ENCODE results near the gene CNOT2. TPM values are rescaled to one million over a fixed set of nuclear protein-coding genes. Genes with fewer than 3 reads are reported as not detected.
A peak's percentile ranks its signal among the peaks of the same experiment; 100 is the strongest.

Gene CNOT2
- total RNA-seq, 1 donor from 2014 or later, result 74.4 TPM

DNA sequence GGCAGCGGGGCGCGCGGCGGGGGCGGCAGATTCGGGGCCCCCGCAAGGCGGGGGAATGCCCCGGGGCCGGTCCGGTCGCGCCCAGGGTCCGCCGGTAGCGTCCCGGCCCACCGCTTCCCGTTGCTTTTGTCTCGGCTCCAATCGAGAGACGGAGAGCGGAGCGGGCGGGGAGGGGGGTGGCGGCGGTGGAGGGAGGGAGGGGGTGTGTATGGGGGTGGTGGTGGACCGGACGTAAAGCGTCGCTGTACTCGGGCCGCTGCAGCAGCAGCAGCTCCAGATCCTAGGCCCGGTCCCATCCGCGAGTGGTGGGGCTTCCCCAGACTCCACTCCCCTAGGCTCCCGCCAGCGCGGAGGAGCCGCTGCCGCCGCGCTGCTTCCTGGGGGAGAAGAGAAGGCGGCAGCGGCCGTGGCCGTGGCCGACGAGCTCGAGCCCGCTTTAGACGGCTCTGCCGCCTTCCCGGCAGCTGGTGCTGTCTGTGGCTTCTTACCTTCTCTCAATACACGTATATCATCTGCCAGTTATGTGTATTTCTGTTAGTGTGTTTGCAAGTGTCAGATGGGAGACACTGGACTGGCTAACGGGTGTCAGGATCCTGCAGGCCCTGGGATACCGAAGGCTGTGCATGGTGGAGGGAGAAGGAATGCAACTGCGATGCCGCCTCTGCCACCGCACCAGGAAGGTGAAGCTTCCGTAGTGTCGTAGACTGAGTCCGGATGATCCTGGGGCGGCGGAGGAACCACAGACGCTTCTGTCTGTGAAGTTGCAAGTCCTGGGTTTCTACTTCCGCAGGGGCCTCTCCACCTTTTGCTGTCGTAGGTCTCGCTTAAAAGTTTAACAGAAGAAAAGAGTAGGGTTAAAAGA lies 508 bp downstream of the CNOT2 start:
- peak overlapping the region; percentile 99 for H3K27ac Mint-ChIP-seq
- peak; percentile 89 for DNase-seq
- intact Hi-C loops (cut with micrococcal nuclease), result loop anchor here (1.0 to 10.0 kb wide), 10 partner anchors 69 to 1599 kb away; partner anchors contain the start of genes CCT2, MDM2, RAB3IP and SLC35E3
- H3K4me1 Mint-ChIP-seq, result peaks cover 55% of the 10 kb centered on the region
- H3K4me3 Mint-ChIP-seq, result peak overlapping the region; percentile 94
- peaks cover 49% of the 10 kb centered on the region for H3K36me3 Mint-ChIP-seq (ENCODE audit: low read depth)
- peaks cover 7% of the 10 kb centered on the region for H3K9me3 Mint-ChIP-seq
- no peaks in the 10 kb centered on the region for H3K27me3 Mint-ChIP-seq

DNA sequence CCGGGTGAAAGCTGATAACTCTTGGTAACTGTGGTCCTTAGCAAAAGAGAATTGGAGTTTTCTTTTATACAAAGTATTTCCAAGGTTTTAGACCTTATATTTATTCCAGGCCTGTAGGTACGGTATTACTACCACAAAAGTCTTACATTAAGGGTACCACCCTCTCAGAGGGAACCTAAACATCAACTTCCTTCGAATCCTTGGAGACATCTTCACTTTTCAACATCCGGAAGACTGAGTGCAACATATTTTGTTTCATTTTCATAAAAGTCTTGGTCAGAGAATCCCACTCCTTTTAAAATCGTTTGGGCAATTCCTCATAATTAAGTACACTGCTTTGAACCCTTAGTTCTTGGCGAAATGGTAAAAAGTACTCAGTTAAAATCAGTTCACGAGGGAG lies 1.2 kb downstream of the CNOT2 start:
- Mint-ChIP-seq H3K36me3 (ENCODE audit: low read depth) (peaks cover 43% of the 10 kb centered on the region), H3K27ac (peak overlapping the region; percentile 97), H3K4me3 (peak overlapping the region; percentile 94), H3K4me1 (peaks cover 57% of the 10 kb centered on the region), H3K9me3 (peaks cover 7% of the 10 kb centered on the region), H3K27me3 (no peaks in the 10 kb centered on the region)
- intact Hi-C loops (cut with micrococcal nuclease), result loop anchor here (5.0 to 10.0 kb wide), 8 partner anchors 68 to 1598 kb away; partner anchors contain the start of genes MDM2, SLC35E3, TMEM19 and YEATS4
- no peak for DNase-seq

DNA sequence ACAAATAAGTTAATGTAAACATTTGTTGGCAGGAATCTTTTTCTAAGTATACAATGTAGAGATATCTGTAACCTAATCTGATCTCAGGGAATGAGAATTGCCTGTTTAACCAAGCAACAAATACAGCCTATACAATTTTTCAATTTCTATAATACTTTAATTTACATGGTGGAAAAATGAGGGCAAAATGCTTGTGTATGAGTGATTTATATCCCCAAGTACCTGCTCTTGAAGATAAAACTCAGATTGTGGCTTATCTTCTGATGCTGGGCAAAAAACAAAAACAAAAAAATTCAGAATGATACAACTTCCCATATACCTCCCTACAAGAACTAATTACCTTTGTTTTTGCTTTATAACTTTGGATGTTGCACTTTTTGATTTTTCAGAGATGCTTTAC lies 2.2 kb downstream of the CNOT2 start:
- no peaks in the 10 kb centered on the region for H3K27me3 Mint-ChIP-seq
- intact Hi-C loops (cut with micrococcal nuclease), result loop anchor here (10.0 kb wide), 2 partner anchors 1001 to 1439 kb away; partner anchors contain the start of gene TMEM19
- peaks cover 38% of the 10 kb centered on the region for H3K36me3 Mint-ChIP-seq (ENCODE audit: low read depth)
- no peak for DNase-seq
- peaks cover 4% of the 10 kb centered on the region for H3K9me3 Mint-ChIP-seq
- peaks cover 54% of the 10 kb centered on the region for H3K4me1 Mint-ChIP-seq
- H3K27ac Mint-ChIP-seq, result no peak overlapping the region
- peak overlapping the region; percentile 22 for H3K4me3 Mint-ChIP-seq

DNA sequence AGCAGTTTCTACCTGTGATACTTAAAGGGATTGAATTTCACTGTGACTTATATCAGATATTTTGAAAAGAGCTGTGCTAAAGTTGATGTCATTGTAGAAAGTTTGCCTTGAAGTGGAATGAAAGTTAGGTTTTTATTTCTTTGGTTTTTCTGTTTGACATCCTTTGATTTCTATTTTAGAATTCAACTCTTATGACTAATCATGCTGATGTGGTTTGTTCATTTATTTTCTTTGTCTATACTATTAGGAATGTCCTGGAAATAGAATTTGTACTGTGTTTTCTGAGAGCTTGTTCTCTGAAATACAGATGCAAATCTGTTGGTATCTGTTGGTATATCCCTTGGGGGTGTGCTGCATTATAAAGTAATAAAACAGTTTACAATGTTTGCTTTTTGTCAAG lies 3.3 kb downstream of the CNOT2 start:
- Mint-ChIP-seq H3K36me3 (ENCODE audit: low read depth) (peaks cover 37% of the 10 kb centered on the region), H3K4me1 (peaks cover 58% of the 10 kb centered on the region), H3K27me3 (no peaks in the 10 kb centered on the region), H3K9me3 (no peaks in the 10 kb centered on the region), H3K4me3 (no peak overlapping the region), H3K27ac (no peak overlapping the region)
- no peak for DNase-seq
- intact Hi-C loops (cut with micrococcal nuclease), result loop anchor here (10.0 kb wide), 2 partner anchors 1002 to 1438 kb away; partner anchors contain the start of gene TMEM19

DNA sequence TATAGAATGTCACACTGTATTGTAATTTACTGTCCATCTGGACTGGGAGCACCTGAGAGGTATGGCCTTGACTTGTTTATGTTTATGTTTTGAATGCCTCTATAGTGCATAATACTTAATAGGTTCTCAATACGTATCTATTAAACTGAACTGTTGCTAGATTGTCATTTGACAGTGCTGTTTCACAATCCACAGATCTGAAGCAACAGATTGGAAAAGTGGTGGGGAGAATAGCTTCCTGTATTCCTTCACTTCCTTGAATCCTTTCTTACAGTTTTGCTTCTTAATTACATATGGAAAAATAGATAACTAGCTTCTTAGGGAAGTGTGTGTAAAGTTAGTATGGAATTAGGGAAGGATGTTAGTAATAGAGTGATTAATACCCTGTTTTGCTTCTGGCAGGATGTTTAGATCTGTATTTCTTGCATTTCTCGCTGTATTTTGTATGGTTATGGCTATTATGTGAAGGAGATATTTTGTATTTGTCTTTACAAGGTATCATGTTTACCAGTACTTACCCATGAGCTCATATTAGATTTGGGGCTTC lies 4.5 kb downstream of the CNOT2 start:
- Mint-ChIP-seq H3K9me3 (no peaks in the 10 kb centered on the region), H3K36me3 (ENCODE audit: low read depth) (peaks cover 30% of the 10 kb centered on the region), H3K27ac (no peak overlapping the region), H3K27me3 (no peaks in the 10 kb centered on the region), H3K4me1 (peaks cover 56% of the 10 kb centered on the region), H3K4me3 (no peak overlapping the region)
- intact Hi-C loops (cut with micrococcal nuclease), result loop anchor here (10.0 kb wide), 2 partner anchors 1003 to 1437 kb away; partner anchors contain the start of gene TMEM19
- no peak for DNase-seq

DNA sequence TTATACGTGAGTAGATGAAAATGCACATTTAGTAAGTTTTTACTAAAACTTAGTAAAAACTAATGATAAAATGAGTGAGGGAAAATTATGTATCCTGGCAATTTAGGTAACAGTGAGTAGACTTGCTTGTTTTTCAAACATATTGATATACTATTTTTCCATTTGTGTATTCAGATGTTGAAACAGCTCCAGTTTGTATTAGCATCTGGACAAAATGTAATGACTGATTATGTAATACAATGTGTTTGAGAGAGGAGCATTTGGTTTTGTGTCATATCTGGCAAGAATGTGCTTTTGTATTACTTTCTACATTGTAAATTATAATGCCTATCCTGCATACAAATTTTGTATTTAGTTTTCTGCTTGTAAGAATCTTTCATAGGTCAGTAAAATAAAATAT lies 5.6 kb downstream of the CNOT2 start:
- H3K27ac Mint-ChIP-seq, result no peak overlapping the region
- peaks cover 55% of the 10 kb centered on the region for H3K4me1 Mint-ChIP-seq
- intact Hi-C loops (cut with micrococcal nuclease), result loop anchor here (10.0 kb wide), 2 partner anchors 1004 to 1436 kb away; partner anchors contain the start of gene TMEM19
- peaks cover 29% of the 10 kb centered on the region for H3K36me3 Mint-ChIP-seq (ENCODE audit: low read depth)
- no peaks in the 10 kb centered on the region for H3K9me3 Mint-ChIP-seq
- no peak for DNase-seq
- H3K4me3 Mint-ChIP-seq, result no peak overlapping the region
- no peaks in the 10 kb centered on the region for H3K27me3 Mint-ChIP-seq

DNA sequence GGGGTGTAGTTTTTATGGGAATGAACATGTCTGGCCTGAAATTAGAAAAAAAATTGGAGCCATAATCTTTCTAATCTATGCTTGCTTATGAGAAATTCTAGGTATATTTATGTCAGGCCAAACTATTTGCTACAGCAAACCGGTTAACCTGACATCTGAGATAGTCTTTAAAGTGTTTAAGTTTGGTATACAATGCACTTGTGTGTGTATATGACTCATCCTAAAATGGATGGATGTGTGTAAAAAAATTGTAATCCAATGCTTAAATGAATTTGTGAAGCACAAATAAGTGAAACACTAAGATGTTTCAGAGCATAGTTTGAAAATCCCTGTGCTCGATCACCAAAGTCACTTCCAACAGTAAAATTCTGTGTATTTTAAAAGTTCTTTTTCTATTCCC lies 6.7 kb downstream of the CNOT2 start:
- no peak for DNase-seq
- no peaks in the 10 kb centered on the region for H3K9me3 Mint-ChIP-seq
- H3K4me3 Mint-ChIP-seq, result no peak overlapping the region
- H3K36me3 Mint-ChIP-seq (ENCODE audit: low read depth), result peaks cover 21% of the 10 kb centered on the region
- peaks cover 48% of the 10 kb centered on the region for H3K4me1 Mint-ChIP-seq
- H3K27ac Mint-ChIP-seq, result no peak overlapping the region
- H3K27me3 Mint-ChIP-seq, result no peaks in the 10 kb centered on the region
- intact Hi-C loops (cut with micrococcal nuclease), result loop anchor here (10.0 kb wide), 2 partner anchors 1005 to 1435 kb away; partner anchors contain the start of gene TMEM19

DNA sequence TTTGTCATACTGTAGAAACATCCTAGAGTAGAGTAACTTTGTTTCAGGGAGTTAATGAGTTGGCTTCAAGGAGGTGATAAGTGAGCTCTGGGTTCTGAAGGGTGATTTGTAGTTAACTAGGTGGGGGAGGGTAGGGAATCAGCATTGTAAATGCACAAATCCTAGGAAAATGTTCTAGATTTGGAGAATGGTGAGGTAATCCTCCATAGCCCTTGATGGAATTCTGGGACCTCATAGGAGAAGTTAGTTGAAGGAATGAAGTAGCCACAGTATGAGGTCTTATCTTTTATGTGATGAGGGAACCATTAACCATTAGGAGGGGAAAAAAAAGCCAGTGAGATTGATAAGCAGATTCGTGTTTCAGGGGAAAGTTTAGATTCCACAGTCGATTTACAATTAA lies 8.0 kb downstream of the CNOT2 start:
- no peaks in the 10 kb centered on the region for H3K9me3 Mint-ChIP-seq
- H3K27ac Mint-ChIP-seq, result peak overlapping the region; percentile 39
- H3K4me3 Mint-ChIP-seq, result no peak overlapping the region
- no peaks in the 10 kb centered on the region for H3K27me3 Mint-ChIP-seq
- DNase-seq, result no peak
- H3K36me3 Mint-ChIP-seq (ENCODE audit: low read depth), result peaks cover 20% of the 10 kb centered on the region
- intact Hi-C loops (cut with micrococcal nuclease), result no loop called here
- peaks cover 42% of the 10 kb centered on the region for H3K4me1 Mint-ChIP-seq

DNA sequence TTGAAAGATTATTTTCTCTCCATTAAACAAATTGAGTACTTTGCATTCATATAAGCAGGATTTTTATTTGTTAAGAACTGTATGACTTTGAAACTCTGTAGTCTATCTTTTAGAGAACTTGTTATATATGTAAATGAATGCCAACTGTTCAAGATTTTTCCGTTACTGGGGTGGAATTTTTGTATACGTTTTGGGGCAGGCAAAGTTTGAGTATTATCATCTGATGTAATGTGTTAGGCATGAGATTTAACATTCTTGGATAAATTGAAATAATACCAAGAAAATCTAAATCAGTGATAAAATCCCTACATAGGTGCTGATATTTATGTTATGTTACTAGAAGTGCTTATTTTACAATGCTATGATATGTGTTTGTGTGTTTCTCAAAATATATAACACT lies 8.4 kb downstream of the CNOT2 start:
- Mint-ChIP-seq H3K4me3 (no peak overlapping the region), H3K36me3 (ENCODE audit: low read depth) (peaks cover 17% of the 10 kb centered on the region), H3K27me3 (no peaks in the 10 kb centered on the region), H3K4me1 (peaks cover 39% of the 10 kb centered on the region), H3K27ac (no peak overlapping the region), H3K9me3 (no peaks in the 10 kb centered on the region)
- DNase-seq, result no peak
- intact Hi-C loops (cut with micrococcal nuclease), result no loop called here

DNA sequence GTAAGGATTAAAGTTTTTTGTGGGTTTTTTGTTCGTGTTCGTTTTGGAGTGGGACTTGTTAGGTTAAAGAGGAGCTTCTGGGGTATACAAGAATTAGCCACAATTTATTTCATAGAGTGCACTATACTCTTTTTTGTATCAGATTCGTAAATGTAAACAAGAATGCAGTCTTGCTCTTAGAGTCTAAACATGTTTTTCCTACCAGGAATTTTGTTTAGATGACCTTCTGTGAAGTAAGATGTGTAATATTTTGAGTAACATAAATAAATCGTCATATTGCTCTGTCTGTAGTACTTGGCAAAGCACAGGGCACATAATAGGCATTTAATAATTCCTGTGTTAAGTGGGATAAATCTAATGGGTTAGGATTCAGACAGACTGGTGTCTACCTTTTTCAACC lies 9.6 kb downstream of the CNOT2 start:
- H3K27ac Mint-ChIP-seq, result no peak overlapping the region
- H3K36me3 Mint-ChIP-seq (ENCODE audit: low read depth), result peaks cover 14% of the 10 kb centered on the region
- H3K4me1 Mint-ChIP-seq, result peaks cover 33% of the 10 kb centered on the region
- DNase-seq, result no peak
- no peak overlapping the region for H3K4me3 Mint-ChIP-seq
- H3K9me3 Mint-ChIP-seq, result no peaks in the 10 kb centered on the region
- no peaks in the 10 kb centered on the region for H3K27me3 Mint-ChIP-seq
- intact Hi-C loops (cut with micrococcal nuclease), result no loop called here

DNA sequence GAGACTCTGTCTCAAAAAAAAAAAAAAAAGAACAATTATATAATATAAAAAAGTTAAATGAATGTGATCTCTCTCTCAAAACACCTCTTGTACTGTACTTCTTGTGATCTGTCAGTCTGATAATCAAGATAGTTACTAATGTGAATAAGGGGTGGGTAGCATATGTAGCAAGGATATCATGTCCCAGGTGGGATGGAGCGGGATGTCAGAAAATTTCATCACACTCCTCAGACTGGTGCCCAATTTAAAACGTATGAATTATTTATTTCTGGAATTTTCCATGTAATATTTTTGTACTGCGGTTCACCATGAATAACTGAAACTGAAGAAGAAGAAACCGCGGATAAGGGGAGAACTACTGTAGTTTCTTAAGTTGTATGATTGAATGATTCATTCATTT lies 11.0 kb downstream of the CNOT2 start:
- intact Hi-C loops (cut with micrococcal nuclease), result no loop called here
- H3K27ac Mint-ChIP-seq, result no peak overlapping the region
- H3K9me3 Mint-ChIP-seq, result no peaks in the 10 kb centered on the region
- peaks cover 27% of the 10 kb centered on the region for H3K4me1 Mint-ChIP-seq
- peaks cover 11% of the 10 kb centered on the region for H3K36me3 Mint-ChIP-seq (ENCODE audit: low read depth)
- DNase-seq, result no peak
- no peak overlapping the region for H3K4me3 Mint-ChIP-seq
- H3K27me3 Mint-ChIP-seq, result no peaks in the 10 kb centered on the region

DNA sequence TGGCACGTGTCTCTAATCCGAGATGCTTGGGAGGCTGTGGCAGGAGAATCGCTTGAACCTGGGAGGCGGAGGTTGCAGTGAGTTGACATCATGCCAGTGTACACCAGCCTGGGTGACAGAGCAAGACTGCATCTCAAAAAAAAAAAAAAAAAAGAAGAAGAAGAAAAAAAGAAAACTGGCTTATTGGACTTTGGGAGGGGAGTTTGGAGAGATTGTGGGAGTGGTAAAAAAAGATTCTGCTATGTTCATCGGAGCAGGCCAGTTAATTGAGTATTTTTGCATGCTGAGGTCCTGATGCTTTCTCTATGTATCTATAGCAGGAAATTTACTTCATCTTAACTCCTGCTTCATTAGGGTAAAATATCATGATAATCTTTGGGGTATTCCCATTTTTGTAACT lies 11.6 kb downstream of the CNOT2 start:
- peaks cover 10% of the 10 kb centered on the region for H3K36me3 Mint-ChIP-seq (ENCODE audit: low read depth)
- no peaks in the 10 kb centered on the region for H3K9me3 Mint-ChIP-seq
- intact Hi-C loops (cut with micrococcal nuclease), result no loop called here
- H3K27ac Mint-ChIP-seq, result no peak overlapping the region
- H3K4me1 Mint-ChIP-seq, result peaks cover 31% of the 10 kb centered on the region
- H3K27me3 Mint-ChIP-seq, result no peaks in the 10 kb centered on the region
- H3K4me3 Mint-ChIP-seq, result no peak overlapping the region
- DNase-seq, result no peak

DNA sequence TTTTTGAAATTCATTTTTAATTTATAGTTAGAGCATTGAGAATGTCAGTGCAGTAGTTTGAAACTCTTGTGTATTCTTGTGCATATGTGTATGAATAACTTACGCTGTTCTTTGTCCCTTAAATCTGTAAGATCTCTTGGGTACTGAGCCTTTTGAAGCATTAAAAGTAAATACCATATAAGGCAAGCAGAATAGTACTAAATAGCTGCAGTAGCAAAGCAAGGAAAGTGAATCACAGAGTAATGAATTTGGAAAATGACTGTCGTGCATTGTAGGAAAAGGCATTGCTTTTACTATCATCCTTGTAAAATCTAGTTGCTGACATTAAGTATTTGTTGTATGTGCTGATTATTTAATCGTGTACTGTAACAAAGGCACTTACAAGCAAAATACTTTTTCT lies 12.1 kb downstream of the CNOT2 start:
- no peak overlapping the region for H3K27ac Mint-ChIP-seq
- intact Hi-C loops (cut with micrococcal nuclease), result no loop called here

More for the DNA sequence above, 12.1 kb downstream of the CNOT2 start:
- Mint-ChIP-seq H3K4me3 (no peak overlapping the region), H3K27me3 (no peaks in the 10 kb centered on the region), H3K4me1 (peaks cover 31% of the 10 kb centered on the region), H3K36me3 (ENCODE audit: low read depth) (peaks cover 8% of the 10 kb centered on the region), H3K9me3 (no peaks in the 10 kb centered on the region)
- DNase-seq, result no peak

Data from activated CD4-positive, alpha-beta T cell treated with anti-CD3 and anti-CD28 coated beads, Interleukin-2, amount 10 ng/mL, durations not matched to agents 24 days and 14 days (primary cell).